HepG2 (cell line): ENCODE data around the gene GPR156. TPM values are rescaled to one million over a fixed set of nuclear protein-coding genes. Genes with fewer than 3 reads are reported as not detected.
"Not testable (repeated sequence)": the region's sequence is repeated elsewhere in the genome, so short reads cannot be mapped to it uniquely, and the experiment has no call there.

Source experiments
- ATAC-seq: fragments of 200-7000 bp; cut with Tn5 transposase; 3 replicates; pipeline ENCODE4 v1.9.1; 2020; ENCODE audit warnings: mild to moderate bottlenecking, moderate library complexity
- BruUV-seq: library from RNA; stranded (reverse); fragments of 400-500 nt; replicated peaks from 2 replicates; lab custom pipeline; 2021; lab: Mats Ljungman, UMichigan
- CTCF ChIA-PET: fragments of 300-600 bp; formaldehyde crosslinking; extraction: SDS; loops from one replicate; lab custom pipeline; 2021; ENCODE audit warnings: low total read pairs, inconsistent platforms, low intra/inter-chr PET ratio; lab: Yijun Ruan, JAX
- POLR2A ChIA-PET: fragments of 350-600 bp; sonication (Branson Sonifier 250); formaldehyde crosslinking; loops from one replicate; lab custom pipeline; 2020; ENCODE audit warnings: antibody characterized with exemption, inconsistent platforms; lab: Yijun Ruan, JAX
- DNase-seq: peaks from one replicate; pipeline ENCODE4 v3.0.0-alpha.2; 2015; ENCODE audit warnings: low spot score
- FAIRE-seq: peaks from 3 replicates; lab custom pipeline; 2011; peaks lifted over from hg19 to GRCh38; lab: Jason Lieb, UNC
- H2AFZ ChIP-seq: one replicate; pipeline ENCODE4 v1.6.1; 2011; ENCODE audit warnings: low read length, inconsistent platforms
- H3K27ac ChIP-seq: fragments of 300-600 bp; 3 replicates; pipeline ENCODE4 v1.8.0; 2011; ENCODE audit warnings: mixed run types, mild to moderate bottlenecking, mixed read lengths, low read length, inconsistent platforms; ENCODE audit not compliant: insufficient read depth; ENCODE audit errors: extremely low read length
- H3K27me3 ChIP-seq, 2 experiments: fragments of 200-600 bp in 1 of 2; 2 replicates in 1 of 2; 3 replicates in 1 of 2; pipeline versions ENCODE4 v1.6.0 to v1.8.0; 2011; ENCODE audit warnings: low read length in 2 of 2, mild to moderate bottlenecking in 2 of 2, moderate library complexity in 2 of 2, inconsistent platforms in 1 of 2; ENCODE audit not compliant: insufficient read depth in 2 of 2, control insufficient read depth in 1 of 2
- H3K36me3 ChIP-seq, 2 experiments: fragments of 200-600 bp in 1 of 2; replicated peaks in 1 of 2; 2 replicates in 1 of 2; 3 replicates in 1 of 2; pipeline versions ENCODE4 v1.5.1 to v1.8.0; 2011; ENCODE audit warnings: low read length in 2 of 2, inconsistent platforms in 1 of 2; ENCODE audit not compliant: insufficient read depth in 2 of 2, control insufficient read depth in 1 of 2
- H3K4me1 ChIP-seq: 2 replicates; pipeline ENCODE4 v1.5.1; 2012; ENCODE audit warnings: low read length, inconsistent platforms; ENCODE audit not compliant: insufficient read depth
- H3K4me2 ChIP-seq: 2 replicates; pipeline ENCODE4 v1.6.0; 2011; ENCODE audit warnings: low read depth, low read length, inconsistent platforms
- H3K4me3 ChIP-seq, 3 experiments: fragments of 200-600 bp in 1 of 3; sonication (generic), shearing (Covaris generic) in 1 of 3; replicated peaks in 1 of 3; 2 replicates each; pipeline ENCODE4 v1.5.1; 2011 to 2016; ENCODE audit warnings: low read length in 3 of 3, inconsistent platforms in 2 of 3, low read depth in 2 of 3, mild to moderate bottlenecking in 2 of 3, control low read depth in 1 of 3, mixed read lengths in 1 of 3; ENCODE audit not compliant: insufficient read depth in 1 of 3
- H3K79me2 ChIP-seq: one replicate; pipeline ENCODE4 v1.6.1; 2011; ENCODE audit warnings: low read length, inconsistent platforms; ENCODE audit not compliant: insufficient read depth
- H3K9ac ChIP-seq: 2 replicates; pipeline ENCODE4 v1.6.0; 2011; ENCODE audit warnings: mild to moderate bottlenecking, low read depth, low read length, inconsistent platforms; ENCODE audit not compliant: insufficient read depth
- H3K9me3 ChIP-seq: 2 replicates; pipeline ENCODE4 v1.5.1; 2012; ENCODE audit warnings: mild to moderate bottlenecking, low read length
- H4K20me1 ChIP-seq: 2 replicates; pipeline ENCODE4 v1.6.0; 2011; ENCODE audit warnings: inconsistent platforms, mild to moderate bottlenecking, low read length, moderate library complexity; ENCODE audit not compliant: insufficient read depth
- ATF7 ChIP-seq, 2 experiments: fragments of 450-650 bp in 1 of 2; sonication (generic) in 1 of 2; formaldehyde crosslinking in 1 of 2; IDR thresholded peaks; 2 replicates each; pipeline versions ENCODE4 v1.4.0 to v1.6.1; 2016 to 2020; ENCODE audit warnings: antibody characterized with exemption in 1 of 2, mild to moderate bottlenecking in 1 of 2, missing genetic modification reagents in 1 of 2
- DNMT1 ChIP-seq: sonication (generic); formaldehyde crosslinking; IDR thresholded peaks from 2 replicates; pipeline ENCODE4 v1.5.1; 2020; ENCODE audit warnings: mild to moderate bottlenecking, missing genetic modification reagents
- HBP1 ChIP-seq: IDR thresholded peaks from 2 replicates; pipeline ENCODE4 v1.6.1; 2016; ENCODE audit warnings: low read depth, control low read depth
- RXRA ChIP-seq: sonication (generic); formaldehyde crosslinking; IDR thresholded peaks from 2 replicates; pipeline ENCODE4 v1.5.1; 2020; ENCODE audit warnings: missing genetic modification reagents
- ZSCAN9 ChIP-seq: IDR thresholded peaks from 2 replicates; pipeline ENCODE4 v1.6.1; 2016; ENCODE audit warnings: borderline replicate concordance
- WGBS: methylation state at CpG from one replicate; pipeline ENCODE4 v1.1.6; 2017; ENCODE audit warnings: low lambda C conversion rate; 5-methylcytosine and 5-hydroxymethylcytosine counted together
- in situ Hi-C: cut with HindIII; loops from 2 replicates; pipeline ENCODE4 v1.10.0; 2017; ENCODE audit warnings: low pct_unique_long_range_greater_than_20kb; ENCODE audit not compliant: extremely low pct_ligation_motif_present
- intact Hi-C: fragments of 100-400 bp; cut with micrococcal nuclease; formaldehyde crosslinking; loops from one replicate; pipeline ENCODE4 v1.10.0; 2022; ENCODE audit not compliant: unreplicated experiment
- polyA plus RNA-seq, 8 experiments: library from polyadenylated mRNA; depleted of rRNA in 3 of 8; stranded (reverse) in 7 of 8; unstranded in 1 of 8; fragments of >200 nt; fragmentation: Illumina TruSeq in 4 of 8; extraction: Trizol in 4 of 8; gene quantifications; 2 replicates each; pipeline versions ENCODE4 v1.2.1 to v1.2.3, GENCODE V29; 2011 to 2016; ENCODE audit warnings: low read depth in 4 of 8, missing spikeins in 1 of 8, mixed read lengths in 1 of 8; ENCODE audit not compliant: insufficient read depth in 1 of 8
- total RNA-seq, 5 experiments: library from RNA; depleted of rRNA; stranded (reverse); fragments of >200 nt; fragmentation: Illumina TruSeq; extraction: Trizol; gene quantifications; 2 replicates each; pipeline ENCODE4 v1.2.3, GENCODE V29; 2016; ENCODE audit warnings: low read depth in 1 of 5

GPR156 gene
- total and polyA plus RNA-seq, 2 of the 13 experiments (the other 11 are each of a cell fraction or from before 2014, with no cell fraction given): not detected

GRCh38 chr3:120326784-120327183, 41.8 kb upstream of the GPR156 start:
- in situ Hi-C loops: no loop called here
- ChIA-PET POLR2A (no interaction called here), CTCF (no interaction called here)
- Histone ChIP-seq H3K4me1 (no peaks in the 10 kb centered on the region), H3K36me3 (peaks cover 4 to 25% of the 10 kb centered on the region in 2 experiments), H4K20me1 (no peaks in the 10 kb centered on the region), H3K79me2 (no peaks in the 10 kb centered on the region), H3K4me2 (no peak overlapping the region), H2AFZ (no peak overlapping the region), H3K9me3 (no peaks in the 10 kb centered on the region), H3K9ac (no peak overlapping the region), H3K27ac (no peak overlapping the region), H3K4me3 (no peak overlapping the region), H3K27me3 (no peaks in the 10 kb centered on the region)
- DNase-seq: no peak
- intact Hi-C loops: no loop called here
- no peak for FAIRE-seq
- ATAC-seq: no peak
- WGBS: 86% methylated on average over 2 of the region's 2 CpGs
- TSS peak; percentile 9 for BruUV-seq
- TF ChIP-seq RXRA (CRISPR knock-in tag) (no peak), HBP1 (CRISPR knock-in tag) (no peak), DNMT1 (CRISPR knock-in tag) (no peak)

GRCh38 chr3:120324190-120324589, 39.2 kb upstream of the GPR156 start:
- no peak for FAIRE-seq

DNA sequence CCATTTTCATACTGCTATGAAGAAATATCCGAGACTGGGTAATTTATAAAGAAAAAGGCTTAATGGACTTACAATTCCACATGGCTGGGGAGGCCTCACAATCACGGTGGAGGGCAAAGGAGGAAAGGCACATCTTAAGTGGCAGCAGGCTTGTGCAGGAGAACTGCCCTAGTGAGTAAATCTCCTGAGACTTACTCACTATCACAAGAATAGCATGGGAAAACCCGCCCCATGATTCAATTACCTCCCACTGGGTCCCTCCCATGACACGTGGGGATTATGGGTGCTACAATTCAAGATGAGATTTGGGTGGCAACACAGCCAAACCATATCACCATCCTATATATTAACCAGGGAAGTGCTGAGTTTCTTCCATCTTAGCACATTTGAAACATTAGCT, 38.7 kb upstream of the GPR156 start:
- H3K9me3 ChIP-seq, CTCF ChIA-PET, H3K79me2 ChIP-seq, H3K4me2 ChIP-seq, H3K4me3 ChIP-seq, FAIRE-seq, H3K27me3 ChIP-seq, H3K9ac ChIP-seq, H4K20me1 ChIP-seq, POLR2A ChIA-PET, ATAC-seq, H3K27ac ChIP-seq, H2AFZ ChIP-seq, DNase-seq, intact Hi-C loops, H3K36me3 ChIP-seq, in situ Hi-C loops, BruUV-seq, H3K4me1 ChIP-seq: not testable (repeated sequence)
- 93% methylated on average over 3 of the region's 4 CpGs for WGBS

More at GRCh38 chr3:120324190-120324589, 39.2 kb upstream of the GPR156 start:
- peak; percentile 74 for TF ChIP-seq ATF7 (IDR thresholded peaks at IDR 0.05)
- no peak for TF ChIP-seq ATF7 (CRISPR knock-in tag; IDR thresholded peaks at IDR 0.05)
- no peak for TF ChIP-seq ZSCAN9
- TF ChIP-seq, all 625 proteins: peak for 1
- in situ Hi-C loops: no loop called here
- H3K9me3 ChIP-seq: no peaks in the 10 kb centered on the region
- H3K36me3 ChIP-seq: 0 out of 5 replicates have a peak, but pooled peaks cover 0 to 8% of the 10 kb centered on the region in 2 experiments
- no peak overlapping the region for H3K9ac ChIP-seq
- H3K27ac ChIP-seq: no peak overlapping the region
- ChIA-PET POLR2A (no interaction called here), CTCF (no interaction called here)
- ATAC-seq (no peak), DNase-seq (no peak)
- intact Hi-C loops: no loop called here
- BruUV-seq: no TSS peak
- H4K20me1 ChIP-seq: no peaks in the 10 kb centered on the region
- H3K79me2 ChIP-seq: no peaks in the 10 kb centered on the region
- 96% methylated on average over 1 of the region's 1 CpG for WGBS
- H3K4me3 ChIP-seq: no peak overlapping the region
- H3K4me1 ChIP-seq: no peaks in the 10 kb centered on the region
- H2AFZ ChIP-seq: no peak overlapping the region
- H3K4me2 ChIP-seq: no peak overlapping the region
- H3K27me3 ChIP-seq: no peaks in the 10 kb centered on the region
